Spinal cord (tissue), 10 donors: ENCODE measurements around the gene SCUBE1. TPM values are rescaled to one million over a fixed set of nuclear protein-coding genes. Genes with fewer than 3 reads are reported as not detected.

Experiments used
- DNase-seq, 6 donors: peaks; one replicate each; pipeline versions ENCODE4 v3.0.0 to v3.0.0-alpha.2; 2013 to 2015; ENCODE audit warnings: low spot score in 6 of 6, low read depth in 4 of 6
- H3K27ac ChIP-seq: one replicate; pipeline ENCODE4 v1.5.1; 2013; ENCODE audit warnings: low read depth, low read length, control low read depth
- H3K27me3 ChIP-seq: one replicate; pipeline ENCODE4 v1.6.1; 2013; ENCODE audit warnings: low read length; ENCODE audit not compliant: control insufficient read depth, insufficient read depth
- H3K36me3 ChIP-seq: one replicate; pipeline ENCODE4 v1.6.1; 2013; ENCODE audit warnings: low read length; ENCODE audit not compliant: control insufficient read depth, insufficient read depth
- H3K4me1 ChIP-seq: one replicate; pipeline ENCODE4 v1.6.1; 2013; ENCODE audit warnings: low read length; ENCODE audit not compliant: control insufficient read depth, insufficient read depth
- H3K4me3 ChIP-seq: one replicate; pipeline ENCODE4 v1.5.1; 2013; ENCODE audit warnings: low read depth, low read length, control low read depth
- H3K9me3 ChIP-seq: one replicate; pipeline ENCODE4 v1.6.1; 2013; ENCODE audit warnings: low read length; ENCODE audit not compliant: control insufficient read depth, insufficient read depth
- WGBS: methylation state at CpG from one replicate; pipeline ENCODE4 v1.1.5; 2013; ENCODE audit warnings: missing lambda C conversion rate; ENCODE audit not compliant: insufficient coverage; 5-methylcytosine and 5-hydroxymethylcytosine counted together
- polyA plus RNA-seq, 2 donors: library from polyadenylated mRNA; unstranded; fragments of 120-200 nt; gene quantifications; one replicate each; pipeline ENCODE4 v1.2.1, GENCODE V29; 2013; ENCODE audit not compliant: insufficient read length in 2 of 2
- total RNA-seq, 2 donors: library from RNA; depleted of rRNA in 1 of 2; stranded (reverse); fragments of 120-200 nt in 1 of 2; fragments of >200 nt in 1 of 2; gene quantifications; one replicate each; pipeline versions ENCODE4 v1.2.3 to v1.2.4, GENCODE V29; 2013 to 2014
- donor health status: healthy.

Gene SCUBE1
- total and polyA plus RNA-seq, 4 donors = 5.3 to 13.1 (median 10.6) TPM

GRCh38 chr22:43210631-43211515 lies 132.3 kb downstream of the SCUBE1 start:
- Histone ChIP-seq H3K36me3 (peaks cover 27% of the 10 kb centered on the region), H3K4me3 (no peak overlapping the region), H3K4me1 (peaks cover 6% of the 10 kb centered on the region), H3K27me3 (no peaks in the 10 kb centered on the region), H3K27ac (no peak overlapping the region), H3K9me3 (no peaks in the 10 kb centered on the region)
- DNase-seq = no peak
- 91% methylated on average over 30 of the region's 34 CpGs for WGBS

DNA sequence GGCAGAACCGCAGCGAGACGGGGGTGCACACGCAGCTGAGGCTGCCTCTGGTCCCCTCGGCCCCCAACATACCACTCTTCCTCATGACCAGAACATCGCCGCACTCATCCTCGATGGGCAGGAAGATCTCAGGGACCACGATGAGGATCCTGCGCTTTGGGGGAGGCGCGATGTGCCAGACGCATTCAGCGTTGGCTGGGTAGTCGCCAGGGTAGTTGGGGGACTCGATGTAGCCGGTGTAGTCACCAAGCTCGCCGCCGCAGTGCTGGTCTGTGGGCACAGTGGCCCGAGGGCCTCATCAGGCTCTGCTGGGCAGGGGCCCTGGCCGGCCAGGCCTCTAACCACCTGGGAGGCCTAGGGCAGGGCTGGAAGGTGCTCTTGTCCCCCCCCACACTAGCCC lies 133.2 kb downstream of the SCUBE1 start:
- WGBS = 90% methylated on average over 21 of the region's 22 CpGs
- H3K27me3 ChIP-seq = no peaks in the 10 kb centered on the region
- no peaks in the 10 kb centered on the region for H3K9me3 ChIP-seq
- DNase-seq = no peak
- H3K4me1 ChIP-seq = peaks cover 6% of the 10 kb centered on the region
- no peak overlapping the region for H3K4me3 ChIP-seq
- no peak overlapping the region for H3K27ac ChIP-seq
- peaks cover 27% of the 10 kb centered on the region for H3K36me3 ChIP-seq

- WGBS = 92% methylated on average over 15 of the region's 15 CpGs
- no peak overlapping the region for H3K4me3 ChIP-seq
Measured at GRCh38 chr22:43209523-43209890, 133.7 kb downstream of the SCUBE1 start.

GRCh38 chr22:43208703-43209522 lies 134.3 kb downstream of the SCUBE1 start:
- Histone ChIP-seq H3K36me3 (peaks cover 27% of the 10 kb centered on the region), H3K27me3 (no peaks in the 10 kb centered on the region), H3K4me3 (no peak overlapping the region), H3K4me1 (peaks cover 6% of the 10 kb centered on the region), H3K27ac (no peak overlapping the region), H3K9me3 (no peaks in the 10 kb centered on the region)
- no peak for DNase-seq
- 89% methylated on average over 25 of the region's 26 CpGs for WGBS

More at GRCh38 chr22:43209523-43209890, 133.7 kb downstream of the SCUBE1 start:
- Histone ChIP-seq H3K27ac (no peak overlapping the region), H3K9me3 (no peaks in the 10 kb centered on the region), H3K36me3 (peaks cover 27% of the 10 kb centered on the region), H3K4me1 (peaks cover 6% of the 10 kb centered on the region), H3K27me3 (no peaks in the 10 kb centered on the region)
- no peak for DNase-seq

GRCh38 chr22:43207849-43208702 lies 135.1 kb downstream of the SCUBE1 start:
- Histone ChIP-seq H3K4me3 (no peak overlapping the region), H3K27me3 (no peaks in the 10 kb centered on the region), H3K36me3 (peaks cover 33% of the 10 kb centered on the region), H3K4me1 (peaks cover 6% of the 10 kb centered on the region), H3K27ac (no peak overlapping the region), H3K9me3 (no peaks in the 10 kb centered on the region)
- no peak for DNase-seq
- 91% methylated on average over 25 of the region's 26 CpGs for WGBS

- WGBS = 85% methylated on average over 13 of the region's 13 CpGs
- Histone ChIP-seq H3K4me3 (no peak overlapping the region), H3K9me3 (no peaks in the 10 kb centered on the region), H3K36me3 (peaks cover 29% of the 10 kb centered on the region), H3K4me1 (peaks cover 4% of the 10 kb centered on the region), H3K27ac (no peak overlapping the region), H3K27me3 (no peaks in the 10 kb centered on the region)
- no peak for DNase-seq
Measured at GRCh38 chr22:43207386-43207785, 135.8 kb downstream of the SCUBE1 start.

GRCh38 chr22:43206509-43207161 lies 136.5 kb downstream of the SCUBE1 start:
- Histone ChIP-seq H3K9me3 (no peaks in the 10 kb centered on the region), H3K4me3 (no peak overlapping the region), H3K4me1 (peaks cover 4% of the 10 kb centered on the region), H3K27ac (no peak overlapping the region), H3K27me3 (no peaks in the 10 kb centered on the region), H3K36me3 (peaks cover 28% of the 10 kb centered on the region)
- no peak for DNase-seq
- WGBS = 68% methylated on average over 21 of the region's 23 CpGs

DNA sequence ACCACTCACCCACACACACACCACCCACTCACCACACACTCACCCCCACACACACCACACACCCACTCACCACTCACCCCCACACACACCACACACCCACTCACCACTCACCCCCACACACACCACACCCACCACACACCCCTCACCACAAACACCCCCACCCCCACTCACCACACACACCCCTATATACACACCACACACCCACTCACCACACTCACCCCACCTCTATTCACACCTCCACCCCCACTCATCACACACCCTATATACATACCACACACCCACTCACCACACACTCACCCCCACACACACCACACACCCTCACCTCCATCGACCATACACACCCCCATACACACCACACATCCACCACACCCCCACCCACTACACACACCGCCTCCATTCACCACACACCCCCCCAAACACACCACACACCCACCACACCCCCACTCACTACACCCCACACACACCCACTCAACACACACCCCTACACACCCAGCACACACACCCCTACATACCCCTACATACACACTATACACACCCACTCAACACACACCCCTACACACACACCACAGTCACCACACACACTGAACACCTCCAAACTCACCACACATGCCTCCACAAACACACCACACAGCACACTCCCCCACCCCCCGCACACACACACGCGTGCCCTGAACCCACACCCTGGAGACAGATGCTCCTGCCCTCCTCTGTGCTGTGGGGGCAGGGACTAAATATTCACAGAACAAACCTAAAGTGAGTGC lies 137.2 kb downstream of the SCUBE1 start:
- Histone ChIP-seq H3K27ac (no peak overlapping the region), H3K27me3 (no peaks in the 10 kb centered on the region), H3K4me3 (no peak overlapping the region), H3K36me3 (peaks cover 24% of the 10 kb centered on the region), H3K9me3 (no peaks in the 10 kb centered on the region), H3K4me1 (peaks cover 4% of the 10 kb centered on the region)
- 82% methylated on average over 5 of the region's 5 CpGs for WGBS
- no peak for DNase-seq
